Astrocyte (in vitro differentiated cells and primary cell): ENCODE measurements around the gene ATXN7L1.

ENCODE experiments used
- EZH2 ChIP-seq: IDR thresholded peaks from 2 replicates; pipeline ENCODE4 v1.6.1; 2012; ENCODE audit warnings: mild to moderate bottlenecking, low read length, inconsistent platforms; ENCODE audit not compliant: insufficient read depth
- TF ChIP-seq, protein P1 (sequence below): IDR thresholded peaks from 2 replicates; pipeline ENCODE4 v1.5.1; 2011; ENCODE audit warnings: low read depth, mild to moderate bottlenecking, inconsistent platforms, low read length, moderate library complexity; ENCODE audit not compliant: insufficient read depth

DNA sequence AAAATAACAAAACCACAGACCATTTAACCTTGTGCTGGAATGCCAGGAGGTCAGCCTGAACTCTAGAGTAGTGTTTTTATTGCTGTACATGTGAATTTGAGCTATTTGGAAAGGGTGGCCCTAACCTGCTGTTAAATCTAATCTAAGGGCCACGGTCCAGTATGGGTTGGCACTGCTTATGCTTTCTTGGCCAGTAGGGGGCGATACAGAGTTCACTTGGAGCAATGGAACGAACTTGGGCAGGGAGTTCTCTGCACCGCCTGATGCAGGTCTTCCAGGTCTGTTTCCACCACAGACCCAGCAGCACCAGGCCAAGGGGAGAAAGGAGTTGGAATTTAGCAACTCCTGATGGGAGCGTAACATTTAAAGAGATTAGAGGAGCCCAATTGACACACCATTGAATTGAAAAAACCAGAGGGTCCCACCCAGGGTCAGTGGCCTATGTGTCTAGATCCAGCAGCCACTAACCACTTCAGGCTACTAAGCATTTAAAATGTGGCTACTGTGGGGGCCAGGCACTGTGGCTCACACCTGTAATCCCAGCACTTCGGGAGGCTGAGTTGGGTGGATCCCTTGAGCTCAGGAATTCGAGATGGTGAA lies 219.4 kb downstream of the ATXN7L1 start:
- TF ChIP-seq, protein P1, sequence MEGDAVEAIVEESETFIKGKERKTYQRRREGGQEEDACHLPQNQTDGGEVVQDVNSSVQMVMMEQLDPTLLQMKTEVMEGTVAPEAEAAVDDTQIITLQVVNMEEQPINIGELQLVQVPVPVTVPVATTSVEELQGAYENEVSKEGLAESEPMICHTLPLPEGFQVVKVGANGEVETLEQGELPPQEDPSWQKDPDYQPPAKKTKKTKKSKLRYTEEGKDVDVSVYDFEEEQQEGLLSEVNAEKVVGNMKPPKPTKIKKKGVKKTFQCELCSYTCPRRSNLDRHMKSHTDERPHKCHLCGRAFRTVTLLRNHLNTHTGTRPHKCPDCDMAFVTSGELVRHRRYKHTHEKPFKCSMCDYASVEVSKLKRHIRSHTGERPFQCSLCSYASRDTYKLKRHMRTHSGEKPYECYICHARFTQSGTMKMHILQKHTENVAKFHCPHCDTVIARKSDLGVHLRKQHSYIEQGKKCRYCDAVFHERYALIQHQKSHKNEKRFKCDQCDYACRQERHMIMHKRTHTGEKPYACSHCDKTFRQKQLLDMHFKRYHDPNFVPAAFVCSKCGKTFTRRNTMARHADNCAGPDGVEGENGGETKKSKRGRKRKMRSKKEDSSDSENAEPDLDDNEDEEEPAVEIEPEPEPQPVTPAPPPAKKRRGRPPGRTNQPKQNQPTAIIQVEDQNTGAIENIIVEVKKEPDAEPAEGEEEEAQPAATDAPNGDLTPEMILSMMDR = peak; percentile 59
- TF ChIP-seq EZH2 = no peak
